ENCODE results near the gene DNAAF5. TPM values are rescaled to one million over a fixed set of nuclear protein-coding genes. Genes with fewer than 3 reads are reported as not detected.

Gene DNAAF5
- total RNA-seq, 1 donor from 2014 or later: 15.2 TPM

- no peak overlapping the region for H3K27ac Mint-ChIP-seq (ENCODE audit: unreplicated experiment)
- H3K27me3 Mint-ChIP-seq (ENCODE audit: unreplicated experiment): peaks cover 1% of the 10 kb centered on the region
- TF ChIP-seq CTCF (IDR thresholded peaks at IDR 0.05; ENCODE audit: partially characterized antibody, unreplicated experiment): no peak
- no peak overlapping the region for H3K4me3 Mint-ChIP-seq (ENCODE audit: unreplicated experiment)
- no peaks in the 10 kb centered on the region for H3K4me1 Mint-ChIP-seq (ENCODE audit: low read depth, unreplicated experiment)
- no peak for DNase-seq
- H3K36me3 Mint-ChIP-seq (ENCODE audit: unreplicated experiment): no peaks in the 10 kb centered on the region
- H3K9me3 Mint-ChIP-seq (ENCODE audit: unreplicated experiment): no peaks in the 10 kb centered on the region
These were observed 27.7 kb upstream of the DNAAF5 start for GRCh38 chr7:698515-699475.

- H3K4me3 Mint-ChIP-seq (ENCODE audit: unreplicated experiment): no peak overlapping the region
- no peaks in the 10 kb centered on the region for H3K36me3 Mint-ChIP-seq (ENCODE audit: unreplicated experiment)
- peaks cover 1% of the 10 kb centered on the region for H3K27me3 Mint-ChIP-seq (ENCODE audit: unreplicated experiment)
- H3K27ac Mint-ChIP-seq (ENCODE audit: unreplicated experiment): no peak overlapping the region
- peaks cover 2% of the 10 kb centered on the region for H3K9me3 Mint-ChIP-seq (ENCODE audit: unreplicated experiment)
- TF ChIP-seq CTCF (IDR thresholded peaks at IDR 0.05; ENCODE audit: partially characterized antibody, unreplicated experiment): no peak
- DNase-seq: no peak
- no peaks in the 10 kb centered on the region for H3K4me1 Mint-ChIP-seq (ENCODE audit: low read depth, unreplicated experiment)
These were observed 26.9 kb upstream of the DNAAF5 start for GRCh38 chr7:699476-700170.

- Mint-ChIP-seq H3K27ac (ENCODE audit: unreplicated experiment) (no peak overlapping the region), H3K4me3 (ENCODE audit: unreplicated experiment) (no peak overlapping the region), H3K9me3 (ENCODE audit: unreplicated experiment) (peaks cover 2% of the 10 kb centered on the region), H3K27me3 (ENCODE audit: unreplicated experiment) (peaks cover 1% of the 10 kb centered on the region), H3K4me1 (ENCODE audit: low read depth, unreplicated experiment) (no peaks in the 10 kb centered on the region), H3K36me3 (ENCODE audit: unreplicated experiment) (no peaks in the 10 kb centered on the region)
- no peak for DNase-seq
- no peak for TF ChIP-seq CTCF (IDR thresholded peaks at IDR 0.05; ENCODE audit: partially characterized antibody, unreplicated experiment)
These were observed 25.3 kb upstream of the DNAAF5 start for GRCh38 chr7:701086-701671.

- TF ChIP-seq CTCF (IDR thresholded peaks at IDR 0.05; ENCODE audit: partially characterized antibody, unreplicated experiment): no peak
- Mint-ChIP-seq H3K9me3 (ENCODE audit: unreplicated experiment) (peaks cover 2% of the 10 kb centered on the region), H3K27me3 (ENCODE audit: unreplicated experiment) (peaks cover 1% of the 10 kb centered on the region), H3K27ac (ENCODE audit: unreplicated experiment) (no peak overlapping the region), H3K4me1 (ENCODE audit: low read depth, unreplicated experiment) (no peaks in the 10 kb centered on the region), H3K4me3 (ENCODE audit: unreplicated experiment) (no peak overlapping the region), H3K36me3 (ENCODE audit: unreplicated experiment) (peaks cover 6% of the 10 kb centered on the region)
- no peak for DNase-seq
These were observed 23.4 kb upstream of the DNAAF5 start for GRCh38 chr7:703049-703448.
